Measurements from ENCODE around the gene HOOK2. TPM values are rescaled to one million over a fixed set of nuclear protein-coding genes. Genes with fewer than 3 reads are reported as not detected.
A peak's percentile ranks its signal among the peaks of the same experiment; 100 is the strongest.

The HOOK2 gene
- total and polyA plus RNA-seq, 9 of the 15 experiments (the other 6 are each of a cell fraction or from before 2014, with no cell fraction given) = 1.3 to 17.2 (median 9.9) TPM

DNA sequence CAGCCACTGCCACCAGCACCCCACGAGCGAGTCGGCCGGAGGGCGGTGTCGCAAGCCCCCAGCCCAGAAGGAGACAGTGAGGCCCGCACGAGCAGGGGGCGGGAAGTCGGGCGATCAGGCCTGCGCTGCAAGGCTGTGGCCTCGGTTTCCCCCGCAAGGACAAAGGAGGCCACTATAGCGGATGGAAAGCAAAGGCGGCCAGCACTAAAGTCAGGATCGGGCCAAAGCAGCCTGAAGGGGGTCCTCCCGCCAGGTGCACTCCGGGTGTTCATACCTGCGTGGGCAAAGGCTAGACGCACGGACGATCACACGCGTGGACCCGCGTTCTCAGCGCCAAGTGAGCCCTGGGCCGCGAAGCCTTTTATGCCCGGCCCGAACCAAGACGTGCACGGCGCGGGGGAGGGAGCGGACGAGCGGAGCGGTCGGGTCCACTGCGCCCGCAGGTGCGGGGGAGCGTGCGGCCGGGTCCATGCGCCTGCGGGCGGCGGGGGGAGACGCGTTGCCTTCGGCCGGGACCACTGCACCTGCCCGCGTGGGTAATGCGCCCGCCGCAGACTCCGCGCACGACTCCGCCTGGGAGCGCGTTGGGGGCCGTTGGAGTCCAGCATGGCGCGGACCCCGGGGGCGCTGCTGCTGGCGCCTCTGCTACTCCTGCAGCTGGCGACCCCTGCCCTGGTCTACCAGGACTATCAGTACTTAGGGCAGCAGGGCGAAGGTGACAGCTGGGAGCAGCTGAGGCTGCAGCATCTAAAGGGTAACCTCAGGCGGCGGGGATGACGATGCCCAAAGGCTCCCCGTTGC, 26.3 kb upstream of the HOOK2 start, which contains the start of the genes PRDX2 and THSD8 (continued):
- TF ChIP-seq SAFB2 (IDR thresholded peaks at IDR 0.05; ENCODE audit: borderline replicate concordance, low read depth, low read length, severe bottlenecking) (no peak), STAG1 (CRISPR knock-in tag; IDR thresholded peaks at IDR 0.05; ENCODE audit: borderline replicate concordance) (no peak), ELF2 (CRISPR knock-in tag; IDR thresholded peaks at IDR 0.05) (no peak), SETDB1 (IDR thresholded peaks at IDR 0.05; ENCODE audit: low read length) (no peak), ZNF143 (CRISPR knock-in tag; IDR thresholded peaks at IDR 0.05) (0 out of 2 replicates have a peak, but pooled peaks have one; percentile 43), GTF2E2 (tag; IDR thresholded peaks at IDR 0.05) (0 out of 2 replicates have a peak, but pooled peaks have one; percentile 36), HNRNPK (IDR thresholded peaks at IDR 0.05; ENCODE audit: low read depth, low read length, poor library complexity, severe bottlenecking) (no peak), CHD1 (IDR thresholded peaks at IDR 0.05; ENCODE audit: low read length) (peak; percentile 92), RHOXF2B (CRISPR knock-in tag; conservative IDR thresholded peaks at IDR 0.05) (no peak), BRD9 (IDR thresholded peaks at IDR 0.05; ENCODE audit: low read depth, partially characterized antibody) (peak; percentile 25), ZBTB1 (CRISPR knock-in tag; IDR thresholded peaks at IDR 0.05; ENCODE audit: borderline replicate concordance, low read depth) (peak; percentile 62; the same call in 1 of the 2 replicates), SIN3B (IDR thresholded peaks at IDR 0.05; ENCODE audit: low read depth) (peak; percentile 16; the same call in 1 of the 2 replicates), CXXC5 (CRISPR knock-in tag; IDR thresholded peaks at IDR 0.05) (peak; percentile 95), ZNF436 (CRISPR knock-in tag; IDR thresholded peaks at IDR 0.05) (no peak), CREB5 (CRISPR knock-in tag; IDR thresholded peaks at IDR 0.05) (no peak), MED1 (CRISPR knock-in tag; IDR thresholded peaks at IDR 0.05; ENCODE audit: borderline replicate concordance) (no peak), KLF1 (tag; IDR thresholded peaks at IDR 0.05) (no peak), ZNF444 (CRISPR knock-in tag; IDR thresholded peaks at IDR 0.05) (no peak), SAP30 (IDR thresholded peaks at IDR 0.05; ENCODE audit: borderline replicate concordance, insufficient read depth, low read depth, low read length, poor library complexity, severe bottlenecking) (peak; percentile 58), PCBP2 (IDR thresholded peaks at IDR 0.05; ENCODE audit: low read depth, low read length, poor library complexity, severe bottlenecking) (no peak), NKRF (IDR thresholded peaks at IDR 0.05; ENCODE audit: borderline replicate concordance) (peak; percentile 54; the same call in 1 of the 2 replicates), PHF8 (IDR thresholded peaks at IDR 0.05; ENCODE audit: borderline replicate concordance, low read length) (peak; percentile 99)
- TF ChIP-seq, protein P1, sequence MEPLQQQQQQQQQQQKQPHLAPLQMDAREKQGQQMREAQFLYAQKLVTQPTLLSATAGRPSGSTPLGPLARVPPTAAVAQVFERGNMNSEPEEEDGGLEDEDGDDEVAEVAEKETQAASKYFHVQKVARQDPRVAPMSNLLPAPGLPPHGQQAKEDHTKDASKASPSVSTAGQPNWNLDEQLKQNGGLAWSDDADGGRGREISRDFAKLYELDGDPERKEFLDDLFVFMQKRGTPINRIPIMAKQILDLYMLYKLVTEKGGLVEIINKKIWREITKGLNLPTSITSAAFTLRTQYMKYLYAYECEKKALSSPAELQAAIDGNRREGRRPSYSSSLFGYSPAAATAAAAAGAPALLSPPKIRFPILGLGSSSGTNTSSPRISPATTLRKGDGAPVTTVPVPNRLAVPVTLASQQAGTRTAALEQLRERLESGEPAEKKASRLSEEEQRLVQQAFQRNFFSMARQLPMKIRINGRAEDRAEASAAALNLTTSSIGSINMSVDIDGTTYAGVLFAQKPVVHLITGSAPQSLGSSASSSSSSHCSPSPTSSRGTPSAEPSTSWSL (CRISPR knock-in tag; IDR thresholded peaks at IDR 0.05; ENCODE audit: borderline replicate concordance) = no peak
